Keratinocyte (primary cell): ENCODE measurements around the gene RAB1B. TPM values are rescaled to one million over a fixed set of nuclear protein-coding genes. Genes with fewer than 3 reads are reported as not detected.

Experiments used
- DNase-seq: peaks from one replicate; pipeline ENCODE4 v3.0.0-alpha.2; 2011; ENCODE audit warnings: low read depth, missing footprints, low spot score
- FAIRE-seq: peaks from 2 replicates; lab custom pipeline; 2011; peaks lifted over from hg19 to GRCh38; lab: Jason Lieb, UNC
- H2AFZ ChIP-seq: 2 replicates; pipeline ENCODE4 v1.6.0; 2012; ENCODE audit warnings: low read length, control low read depth, inconsistent platforms; ENCODE audit not compliant: control insufficient read depth
- H3K27ac ChIP-seq: 2 replicates; pipeline ENCODE4 v1.5.1; 2011; ENCODE audit warnings: low read length; ENCODE audit not compliant: control insufficient read depth, insufficient read depth
- H3K27me3 ChIP-seq: 3 replicates; pipeline ENCODE4 v1.6.0; 2011; ENCODE audit warnings: low read length; ENCODE audit not compliant: control insufficient read depth, insufficient read depth; ENCODE audit errors: extremely low read depth
- H3K36me3 ChIP-seq, 2 experiments: 2 replicates in 1 of 2; 3 replicates in 1 of 2; pipeline ENCODE4 v1.5.1; 2011; ENCODE audit warnings: low read length in 2 of 2, mild to moderate bottlenecking in 1 of 2; ENCODE audit not compliant: control insufficient read depth in 2 of 2, insufficient read depth in 2 of 2; ENCODE audit errors: extremely low read depth in 1 of 2
- H3K4me1 ChIP-seq: 3 replicates; pipeline ENCODE4 v1.5.1; 2011; ENCODE audit warnings: low read length; ENCODE audit not compliant: control insufficient read depth, insufficient read depth; ENCODE audit errors: extremely low read depth
- H3K4me2 ChIP-seq: 3 replicates; pipeline ENCODE4 v1.6.0; 2011; ENCODE audit warnings: low read depth, low read length; ENCODE audit not compliant: control insufficient read depth, insufficient read depth; ENCODE audit errors: extremely low read depth
- H3K4me3 ChIP-seq, 3 experiments: fragments of 200-600 bp in 1 of 3; sonication (generic) in 1 of 3; 2 replicates in 2 of 3; 3 replicates in 1 of 3; pipeline ENCODE4 v1.5.1; 2011 to 2016; ENCODE audit warnings: low read length in 3 of 3, mild to moderate bottlenecking in 3 of 3, control low read depth in 2 of 3, inconsistent platforms in 1 of 3, low read depth in 1 of 3, mixed read lengths in 1 of 3, mixed run types in 1 of 3, moderate library complexity in 1 of 3; ENCODE audit not compliant: control insufficient read depth in 2 of 3, insufficient read depth in 2 of 3; ENCODE audit errors: extremely low read depth in 1 of 3
- H3K79me2 ChIP-seq: 2 replicates; pipeline ENCODE4 v1.6.0; 2012; ENCODE audit warnings: low read length; ENCODE audit not compliant: control insufficient read depth, insufficient read depth
- H3K9ac ChIP-seq: 3 replicates; pipeline ENCODE4 v1.6.0; 2011; ENCODE audit warnings: low read length; ENCODE audit not compliant: control insufficient read depth, insufficient read depth; ENCODE audit errors: extremely low read depth
- H3K9me1 ChIP-seq: 3 replicates; pipeline ENCODE4 v1.6.0; 2011; ENCODE audit warnings: low read length; ENCODE audit not compliant: control insufficient read depth, insufficient read depth; ENCODE audit errors: extremely low read depth
- H3K9me3 ChIP-seq: 2 replicates; pipeline ENCODE4 v1.5.1; 2012; ENCODE audit warnings: low read depth, low read length; ENCODE audit not compliant: control insufficient read depth
- H4K20me1 ChIP-seq: 3 replicates; pipeline ENCODE4 v1.6.0; 2011; ENCODE audit warnings: low read length; ENCODE audit not compliant: control insufficient read depth, insufficient read depth; ENCODE audit errors: extremely low read depth
- EZH2 ChIP-seq: IDR thresholded peaks from one replicate; pipeline ENCODE4 v1.6.1; 2012; ENCODE audit warnings: inconsistent platforms, mild to moderate bottlenecking, low read length, moderate library complexity
- dilution Hi-C: fragments of 300-500 bp; cut with MboI; formaldehyde crosslinking; loops from one replicate; pipeline ENCODE4 v1.7.0; 2020; ENCODE audit warnings: low sequenced_read_pairs; ENCODE audit not compliant: extremely low pct_ligation_motif_present
- polyA plus RNA-seq, 5 experiments: library from polyadenylated mRNA; depleted of rRNA in 3 of 5; stranded (reverse) in 3 of 5; stranded (forward) in 1 of 5; unstranded in 1 of 5; fragments of >200 nt; gene quantifications; 1 replicate in 1 of 5; 2 replicates in 3 of 5; 3 replicates in 1 of 5; pipeline versions ENCODE4 v1.2.1 to v1.2.3, GENCODE V29; 2011 to 2012; ENCODE audit warnings: missing spikeins in 2 of 5, low read depth in 1 of 5, low replicate concordance in 1 of 5
- TF ChIP-seq, protein P1 (sequence below), 3 experiments: IDR thresholded peaks in 1 of 3; conservative IDR thresholded peaks in 1 of 3; optimal IDR thresholded peaks in 1 of 3; 2 replicates in 2 of 3; 3 replicates in 1 of 3; pipeline versions ENCODE3 to v1.5.1; 2011; ENCODE audit warnings: low read length in 3 of 3, mild to moderate bottlenecking in 3 of 3, moderate library complexity in 2 of 3, control low read depth in 1 of 3, inconsistent platforms in 1 of 3; ENCODE audit not compliant: insufficient read depth in 2 of 3; ENCODE audit errors: extremely low read depth in 1 of 3

Gene RAB1B
- polyA plus RNA-seq, 1 donor (not counting 4 experiments of a cell fraction or from before 2014, with no cell fraction given), result 133 TPM

DNA sequence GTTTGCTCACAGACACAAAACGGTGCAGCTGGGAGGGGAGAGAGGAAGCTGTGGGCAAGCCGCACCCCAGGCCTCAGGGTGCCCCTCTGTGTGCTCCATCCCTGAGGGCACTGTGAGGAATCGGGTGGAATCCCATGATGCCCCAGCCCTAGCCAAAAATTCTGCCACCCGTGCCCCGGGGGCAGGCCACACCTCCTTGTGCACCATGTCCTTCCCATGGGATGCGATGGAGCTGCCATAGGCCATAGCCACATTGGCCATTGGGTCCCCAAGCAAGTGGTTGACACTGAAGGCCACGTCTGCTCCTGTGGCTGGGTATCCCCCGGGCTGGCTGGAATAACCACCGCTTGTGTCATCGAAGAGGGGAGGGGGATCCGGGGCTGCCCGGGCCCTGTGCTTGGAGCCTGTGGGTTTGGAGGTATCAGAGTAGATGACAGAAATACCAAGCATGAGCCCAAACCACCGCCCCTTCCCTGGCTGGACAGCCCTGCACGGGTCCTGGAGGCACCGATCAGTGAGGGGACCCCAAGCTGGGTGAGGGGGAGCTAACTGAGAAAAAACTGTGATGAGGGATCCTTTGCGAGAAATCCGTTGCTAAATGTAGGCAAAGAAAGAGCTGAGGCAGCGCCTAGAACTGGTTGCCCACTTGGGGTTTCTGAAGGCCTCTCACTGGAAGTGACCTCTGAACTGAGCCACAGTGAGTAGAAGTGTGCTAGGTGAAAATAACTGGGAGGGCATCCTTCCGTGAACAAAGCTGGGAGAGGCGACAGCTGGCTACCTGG lies 19.6 kb downstream of the RAB1B start:
- no peak for TF ChIP-seq EZH2
- TF ChIP-seq, protein P1, sequence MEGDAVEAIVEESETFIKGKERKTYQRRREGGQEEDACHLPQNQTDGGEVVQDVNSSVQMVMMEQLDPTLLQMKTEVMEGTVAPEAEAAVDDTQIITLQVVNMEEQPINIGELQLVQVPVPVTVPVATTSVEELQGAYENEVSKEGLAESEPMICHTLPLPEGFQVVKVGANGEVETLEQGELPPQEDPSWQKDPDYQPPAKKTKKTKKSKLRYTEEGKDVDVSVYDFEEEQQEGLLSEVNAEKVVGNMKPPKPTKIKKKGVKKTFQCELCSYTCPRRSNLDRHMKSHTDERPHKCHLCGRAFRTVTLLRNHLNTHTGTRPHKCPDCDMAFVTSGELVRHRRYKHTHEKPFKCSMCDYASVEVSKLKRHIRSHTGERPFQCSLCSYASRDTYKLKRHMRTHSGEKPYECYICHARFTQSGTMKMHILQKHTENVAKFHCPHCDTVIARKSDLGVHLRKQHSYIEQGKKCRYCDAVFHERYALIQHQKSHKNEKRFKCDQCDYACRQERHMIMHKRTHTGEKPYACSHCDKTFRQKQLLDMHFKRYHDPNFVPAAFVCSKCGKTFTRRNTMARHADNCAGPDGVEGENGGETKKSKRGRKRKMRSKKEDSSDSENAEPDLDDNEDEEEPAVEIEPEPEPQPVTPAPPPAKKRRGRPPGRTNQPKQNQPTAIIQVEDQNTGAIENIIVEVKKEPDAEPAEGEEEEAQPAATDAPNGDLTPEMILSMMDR (optimal IDR thresholded peaks at IDR 0.05 in 1 of 3, IDR thresholded peaks at IDR 0.05 in 1 of 3, conservative IDR thresholded peaks at IDR 0.05 in 1 of 3; ENCODE audit: extremely low read depth in 1 of 3, insufficient read depth in 2 of 3, low read length in 3 of 3), result no peak
- H3K79me2 ChIP-seq, result peaks cover 27% of the 10 kb centered on the region
- H3K9ac ChIP-seq, result peak overlapping the region; percentile 96
- peak overlapping the region; percentile 98 for H3K4me2 ChIP-seq
- no peaks in the 10 kb centered on the region for H3K9me3 ChIP-seq
- peak overlapping the region; percentile 70 for H2AFZ ChIP-seq
- DNase-seq (no peak), FAIRE-seq (no peak)
- dilution Hi-C loops, result no loop called here
- peaks cover 3% of the 10 kb centered on the region for H4K20me1 ChIP-seq
- peaks cover 16% of the 10 kb centered on the region for H3K4me1 ChIP-seq
- peaks cover 9 to 11% of the 10 kb centered on the region in 2 experiments for H3K36me3 ChIP-seq
- peak overlapping the region; percentile 75 for H3K27ac ChIP-seq
- peak overlapping the region; percentile 76 to 91 (median 85) for H3K4me3 ChIP-seq
- no peaks in the 10 kb centered on the region for H3K9me1 ChIP-seq
- H3K27me3 ChIP-seq, result peaks cover 20% of the 10 kb centered on the region

DNA sequence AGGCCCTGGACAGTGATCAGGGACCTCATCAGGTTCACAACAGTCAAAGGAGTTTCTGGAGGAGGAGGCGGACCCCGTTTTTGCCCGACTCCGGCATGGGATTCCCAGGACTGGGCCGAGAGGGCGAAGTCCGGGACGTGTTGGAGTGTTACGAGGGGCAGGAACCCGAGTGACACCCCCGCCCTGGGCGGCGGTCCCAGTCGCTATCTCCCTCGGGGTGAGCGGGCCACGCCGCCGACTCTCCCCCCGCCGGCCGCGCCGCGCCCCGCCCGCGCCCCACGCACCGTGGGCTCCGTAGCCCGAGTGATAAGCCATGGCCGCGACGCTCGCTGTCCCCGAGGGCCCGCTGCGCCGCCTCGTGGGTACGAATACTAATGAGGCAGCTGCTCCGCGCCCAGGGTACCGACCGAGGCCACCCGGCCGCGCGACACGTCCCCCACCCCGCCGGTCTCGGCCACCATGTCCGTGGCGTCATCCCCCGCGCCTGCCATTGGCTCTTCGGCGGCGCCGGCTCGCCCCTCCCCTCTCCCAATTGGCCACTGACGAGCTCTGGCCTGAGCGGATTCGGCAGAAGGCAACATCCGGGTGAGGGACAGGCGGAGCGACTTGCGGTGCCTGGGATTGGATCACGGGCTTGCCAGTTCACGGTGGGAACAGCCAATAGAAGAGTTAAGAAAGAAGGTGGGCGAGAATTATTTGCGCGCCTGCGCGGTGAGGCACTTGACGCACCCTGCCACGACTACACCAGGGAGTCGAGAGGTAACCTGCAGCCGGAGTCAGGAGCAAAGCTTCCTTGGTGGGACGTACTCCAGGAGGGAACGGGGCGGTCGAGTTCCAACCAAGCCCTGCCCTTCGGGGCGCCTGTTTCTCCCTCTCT lies 20.5 kb downstream of the RAB1B start, which contains the start of gene YIF1A:
TSS of gene YIF1A (minus strand) at position 473 of the 877 bp plus-strand sequence. CDS start at position 315, 158 bp downstream.
- Histone ChIP-seq H3K9me3 (no peaks in the 10 kb centered on the region), H2AFZ (peak within 1 kb of the TSS; percentile 70), H3K36me3 (peaks cover 9 to 11% of the 10 kb centered on the region in 2 experiments), H3K27ac (peak within 1 kb of the TSS; percentile 75), H3K9me1 (no peaks in the 10 kb centered on the region), H3K27me3 (peaks cover 23% of the 10 kb centered on the region), H3K79me2 (peaks cover 27% of the 10 kb centered on the region), H3K4me2 (peak within 1 kb of the TSS; percentile 98), H3K9ac (peak within 1 kb of the TSS; percentile 96), H4K20me1 (no peaks in the 10 kb centered on the region), H3K4me1 (peaks cover 16% of the 10 kb centered on the region), H3K4me3 (peak within 1 kb of the TSS; percentile 76 to 91 (median 85))
- FAIRE-seq, result peak; percentile 98
- TF ChIP-seq EZH2, result no peak
- TF ChIP-seq, protein P1 (optimal IDR thresholded peaks at IDR 0.05 in 1 of 3, IDR thresholded peaks at IDR 0.05 in 1 of 3, conservative IDR thresholded peaks at IDR 0.05 in 1 of 3; ENCODE audit: extremely low read depth in 1 of 3, insufficient read depth in 2 of 3, low read length in 3 of 3), result peak in 1 of 3 experiments; percentile 21
- dilution Hi-C loops, result no loop called here
- DNase-seq, result peak; percentile 99
